ENCODE results near the gene ANG. TPM values are rescaled to one million over a fixed set of nuclear protein-coding genes. Genes with fewer than 3 reads are reported as not detected.

ANG gene
- total and polyA plus RNA-seq, 9 donors, result 1.9 to 5.0 (median 3.4) TPM

- peak; percentile 96 for DNase-seq
- WGBS (ENCODE audit: insufficient coverage), result 2% methylated on average over 23 of the region's 38 CpGs
- H3K4me1 ChIP-seq (ENCODE audit: control insufficient read depth, insufficient read depth, low read length), result peaks cover 20% of the 10 kb centered on the region
Measured at GRCh38 chr14:20683125-20683890, 5.3 kb upstream of the ANG start.

DNA sequence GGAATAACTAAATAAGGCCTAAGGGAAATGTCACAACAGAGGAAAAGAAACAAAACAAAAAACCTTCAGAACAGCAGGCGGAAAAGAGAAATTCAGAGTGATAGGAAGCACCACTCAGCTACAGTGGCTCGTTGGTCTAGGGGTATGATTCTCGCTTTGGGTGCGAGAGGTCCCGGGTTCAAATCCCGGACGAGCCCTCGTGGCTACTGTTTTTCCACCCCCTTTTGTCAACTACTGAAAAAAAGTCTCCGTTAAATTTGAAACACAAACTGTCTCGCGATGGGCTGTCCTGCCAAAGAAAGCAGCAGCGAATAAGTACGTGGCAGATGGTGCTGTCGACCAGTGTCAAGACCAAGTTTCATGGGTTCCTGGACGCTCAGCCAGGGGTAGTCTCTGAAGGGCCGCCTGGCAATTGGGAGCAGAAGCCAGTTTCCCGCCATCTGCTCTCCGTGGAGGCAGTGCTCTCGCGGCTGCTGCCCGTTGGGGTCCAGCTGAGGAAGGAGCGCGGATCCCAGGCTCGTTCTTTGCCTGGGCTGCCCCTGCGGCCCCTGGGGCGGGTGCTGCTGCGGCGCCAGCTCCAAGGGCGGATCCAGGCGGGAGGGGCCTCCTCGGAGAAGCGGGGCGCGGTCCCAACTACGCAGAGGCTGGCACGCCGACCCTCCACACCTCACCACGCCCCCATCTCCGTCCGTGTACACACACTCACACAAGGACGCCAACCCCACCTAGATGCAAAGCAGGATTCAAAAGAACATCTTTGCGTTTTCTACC, 4.5 kb upstream of the ANG start, which contains the start of gene RNASE4:
RNASE4 (plus strand) TSS at position 670 of the 771 bp plus-strand sequence. CDS start 14,812 bp downstream, outside the sequence.
- Histone ChIP-seq H3K36me3 (ENCODE audit: control insufficient read depth, insufficient read depth, low read length) (no peaks in the 10 kb centered on the region), H3K27ac (ENCODE audit: low read length) (peak within 1 kb of the TSS; percentile 100), H3K27me3 (ENCODE audit: control insufficient read depth, insufficient read depth, low read length) (no peaks in the 10 kb centered on the region), H3K9me3 (replicated peaks; ENCODE audit: control insufficient read depth, low read depth, low read length) (no peaks in the 10 kb centered on the region), H3K4me3 (ENCODE audit: low read length) (peak within 1 kb of the TSS; percentile 85), H3K4me1 (ENCODE audit: control insufficient read depth, insufficient read depth, low read length) (peaks cover 20% of the 10 kb centered on the region)
- peak; percentile 90 for DNase-seq
- WGBS (ENCODE audit: insufficient coverage), result 0% methylated on average over 28 of the region's 42 CpGs

More at GRCh38 chr14:20683125-20683890, 5.3 kb upstream of the ANG start:
- Histone ChIP-seq H3K27ac (ENCODE audit: low read length) (peak overlapping the region; percentile 100), H3K9me3 (replicated peaks; ENCODE audit: control insufficient read depth, low read depth, low read length) (no peaks in the 10 kb centered on the region), H3K36me3 (ENCODE audit: control insufficient read depth, insufficient read depth, low read length) (no peaks in the 10 kb centered on the region), H3K4me3 (ENCODE audit: low read length) (peak overlapping the region; percentile 85), H3K27me3 (ENCODE audit: control insufficient read depth, insufficient read depth, low read length) (no peaks in the 10 kb centered on the region)

GRCh38 chr14:20684662-20685456, 3.7 kb upstream of the ANG start:
- Histone ChIP-seq H3K27ac (ENCODE audit: low read length) (peak overlapping the region; percentile 100), H3K36me3 (ENCODE audit: control insufficient read depth, insufficient read depth, low read length) (no peaks in the 10 kb centered on the region), H3K4me1 (ENCODE audit: control insufficient read depth, insufficient read depth, low read length) (peaks cover 20% of the 10 kb centered on the region), H3K27me3 (ENCODE audit: control insufficient read depth, insufficient read depth, low read length) (no peaks in the 10 kb centered on the region), H3K4me3 (ENCODE audit: low read length) (peak overlapping the region; percentile 85), H3K9me3 (replicated peaks; ENCODE audit: control insufficient read depth, low read depth, low read length) (no peaks in the 10 kb centered on the region)
- peak; percentile 73 for DNase-seq
- WGBS (ENCODE audit: insufficient coverage), result 24% methylated on average over 8 of the region's 22 CpGs

GRCh38 chr14:20686386-20687143, 2.0 kb upstream of the ANG start:
- WGBS (ENCODE audit: insufficient coverage), result 75% methylated on average over 1 of the region's 7 CpGs
- Histone ChIP-seq H3K4me1 (ENCODE audit: control insufficient read depth, insufficient read depth, low read length) (peaks cover 6% of the 10 kb centered on the region), H3K27ac (ENCODE audit: low read length) (peak overlapping the region; percentile 17)

GRCh38 chr14:20687362-20688166, 1.0 kb upstream of the ANG start:
- DNase-seq, result no peak
- Histone ChIP-seq H3K9me3 (replicated peaks; ENCODE audit: control insufficient read depth, low read depth, low read length) (no peaks in the 10 kb centered on the region), H3K4me3 (ENCODE audit: low read length) (no peak overlapping the region), H3K27me3 (ENCODE audit: control insufficient read depth, insufficient read depth, low read length) (no peaks in the 10 kb centered on the region), H3K4me1 (ENCODE audit: control insufficient read depth, insufficient read depth, low read length) (peaks cover 2% of the 10 kb centered on the region), H3K36me3 (ENCODE audit: control insufficient read depth, insufficient read depth, low read length) (no peaks in the 10 kb centered on the region), H3K27ac (ENCODE audit: low read length) (no peak overlapping the region)
- 100% methylated on average over 1 of the region's 5 CpGs for WGBS (ENCODE audit: insufficient coverage)

More at GRCh38 chr14:20686386-20687143, 2.0 kb upstream of the ANG start:
- DNase-seq, result peak; percentile 20
- Histone ChIP-seq H3K4me3 (ENCODE audit: low read length) (no peak overlapping the region), H3K9me3 (replicated peaks; ENCODE audit: control insufficient read depth, low read depth, low read length) (no peaks in the 10 kb centered on the region), H3K27me3 (ENCODE audit: control insufficient read depth, insufficient read depth, low read length) (no peaks in the 10 kb centered on the region), H3K36me3 (ENCODE audit: control insufficient read depth, insufficient read depth, low read length) (no peaks in the 10 kb centered on the region)

GRCh38 chr14:20690848-20691640, 2.5 kb downstream of the ANG start:
- no peak overlapping the region for H3K27ac ChIP-seq (ENCODE audit: low read length)
- 0% methylated on average over 1 of the region's 9 CpGs for WGBS (ENCODE audit: insufficient coverage)
- H3K27me3 ChIP-seq (ENCODE audit: control insufficient read depth, insufficient read depth, low read length), result no peaks in the 10 kb centered on the region
- no peaks in the 10 kb centered on the region for H3K9me3 ChIP-seq (replicated peaks; ENCODE audit: control insufficient read depth, low read depth, low read length)
- no peaks in the 10 kb centered on the region for H3K36me3 ChIP-seq (ENCODE audit: control insufficient read depth, insufficient read depth, low read length)
- no peak overlapping the region for H3K4me3 ChIP-seq (ENCODE audit: low read length)
- H3K4me1 ChIP-seq (ENCODE audit: control insufficient read depth, insufficient read depth, low read length), result no peaks in the 10 kb centered on the region
- DNase-seq, result peak; percentile 84

DNA sequence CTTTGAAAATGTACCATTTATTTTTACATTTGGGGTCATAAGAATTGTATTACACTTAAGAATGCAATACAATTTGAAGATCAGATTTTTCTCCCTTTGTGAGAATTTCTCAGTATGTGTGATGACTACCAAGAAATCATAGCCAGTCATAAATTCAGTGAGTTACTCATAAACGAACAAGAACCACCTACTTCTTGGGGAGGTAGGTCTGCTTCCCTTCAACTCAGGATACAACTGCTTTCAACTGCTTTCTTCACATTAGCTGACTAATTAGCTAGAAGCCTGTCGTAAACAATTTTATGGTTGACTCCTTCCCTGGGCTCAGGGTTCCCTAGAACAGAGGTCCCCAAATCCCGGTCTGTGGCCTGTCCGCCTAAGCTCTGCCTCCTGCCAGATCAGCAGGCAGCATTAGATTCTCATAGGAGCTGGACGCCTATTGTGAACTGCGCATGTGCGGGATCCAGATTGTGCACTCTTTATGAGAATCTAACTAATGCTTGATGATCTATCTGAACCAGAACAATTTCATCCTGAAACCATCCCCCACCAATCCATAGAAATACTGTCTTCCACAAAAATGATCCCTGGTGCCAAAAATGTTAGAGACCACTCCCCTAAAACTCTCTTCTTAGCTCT, 3.7 kb downstream of the ANG start:
- no peak overlapping the region for H3K4me3 ChIP-seq (ENCODE audit: low read length)
- no peaks in the 10 kb centered on the region for H3K27me3 ChIP-seq (ENCODE audit: control insufficient read depth, insufficient read depth, low read length)
- WGBS (ENCODE audit: insufficient coverage), result 48% methylated on average over 3 of the region's 7 CpGs
- H3K36me3 ChIP-seq (ENCODE audit: control insufficient read depth, insufficient read depth, low read length), result no peaks in the 10 kb centered on the region
- no peaks in the 10 kb centered on the region for H3K9me3 ChIP-seq (replicated peaks; ENCODE audit: control insufficient read depth, low read depth, low read length)
- DNase-seq, result no peak
- H3K27ac ChIP-seq (ENCODE audit: low read length), result no peak overlapping the region
- no peaks in the 10 kb centered on the region for H3K4me1 ChIP-seq (ENCODE audit: control insufficient read depth, insufficient read depth, low read length)

- Histone ChIP-seq H3K27ac (ENCODE audit: low read length) (no peak overlapping the region), H3K36me3 (ENCODE audit: control insufficient read depth, insufficient read depth, low read length) (no peaks in the 10 kb centered on the region)
- 100% methylated on average over 3 of the region's 5 CpGs for WGBS (ENCODE audit: insufficient coverage)
Measured at GRCh38 chr14:20696764-20697163, 8.2 kb downstream of the ANG start.

More at GRCh38 chr14:20696764-20697163, 8.2 kb downstream of the ANG start:
- H3K27me3 ChIP-seq (ENCODE audit: control insufficient read depth, insufficient read depth, low read length), result no peaks in the 10 kb centered on the region
- H3K4me3 ChIP-seq (ENCODE audit: low read length), result no peak overlapping the region
- H3K4me1 ChIP-seq (ENCODE audit: control insufficient read depth, insufficient read depth, low read length), result no peaks in the 10 kb centered on the region
- DNase-seq, result no peak
- H3K9me3 ChIP-seq (replicated peaks; ENCODE audit: control insufficient read depth, low read depth, low read length), result no peaks in the 10 kb centered on the region

Data from muscle of leg (tissue), 11 donors.